C4-2B (cell line): ENCODE measurements around the gene CTSK.

Experiments
- H3K27ac ChIP-seq: fragments of 450-650 bp; 2 replicates; pipeline ENCODE4 v1.5.1; 2017
- CTCF ChIP-seq: fragments of 450-650 bp; conservative IDR thresholded peaks from 2 replicates; pipeline ENCODE4 v1.5.1; 2017; ENCODE audit warnings: mild to moderate bottlenecking
- ZFX ChIP-seq: fragments of 450-650 bp; IDR thresholded peaks from 2 replicates; pipeline ENCODE4 v1.6.1; 2017

CTSK gene

DNA sequence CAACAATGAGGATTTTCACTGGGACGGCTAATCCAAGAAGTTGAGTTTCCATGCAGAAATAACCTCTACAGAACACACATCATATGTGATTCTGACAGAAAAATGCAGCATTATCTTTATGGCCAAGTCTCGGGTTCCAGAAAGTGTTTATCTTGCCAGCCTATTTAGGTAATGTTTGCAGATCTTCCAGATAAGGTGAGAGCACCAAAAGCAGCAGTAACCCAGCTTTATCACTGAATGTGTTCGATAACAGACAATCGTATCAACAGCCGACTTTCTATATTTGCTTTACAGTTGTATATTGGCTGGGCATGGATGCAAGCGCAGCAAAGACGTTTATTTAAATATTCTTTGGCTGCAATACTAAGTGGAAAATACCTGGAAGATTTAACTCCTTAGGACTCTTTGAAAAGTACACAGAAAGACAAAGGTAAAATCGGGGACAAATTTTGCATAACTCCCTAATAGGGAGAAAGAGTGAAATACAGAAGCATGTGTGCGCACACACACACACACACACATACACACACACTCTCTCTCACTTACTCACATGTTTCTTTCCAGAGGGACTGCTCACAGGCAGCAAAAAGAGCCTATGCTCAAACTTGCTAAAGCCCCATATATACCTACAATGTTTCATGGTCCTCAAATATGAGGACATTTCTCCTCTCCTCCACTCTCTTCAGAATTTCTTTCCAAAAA is 3.0 kb upstream of the CTSK start:
- TF ChIP-seq ZFX (no peak), CTCF (no peak)
- H3K27ac ChIP-seq, result no peak overlapping the region; the same call in 1 of the 2 replicates

- TF ChIP-seq ZFX (no peak), CTCF (no peak)
- no peak overlapping the region for H3K27ac ChIP-seq
Observed at GRCh38 chr1:150809651-150810050, 1.6 kb upstream of the CTSK start.

GRCh38 chr1:150808846-150809245 is 786 bp upstream of the CTSK start:
- no peak overlapping the region for H3K27ac ChIP-seq
- TF ChIP-seq CTCF (no peak), ZFX (no peak)

DNA sequence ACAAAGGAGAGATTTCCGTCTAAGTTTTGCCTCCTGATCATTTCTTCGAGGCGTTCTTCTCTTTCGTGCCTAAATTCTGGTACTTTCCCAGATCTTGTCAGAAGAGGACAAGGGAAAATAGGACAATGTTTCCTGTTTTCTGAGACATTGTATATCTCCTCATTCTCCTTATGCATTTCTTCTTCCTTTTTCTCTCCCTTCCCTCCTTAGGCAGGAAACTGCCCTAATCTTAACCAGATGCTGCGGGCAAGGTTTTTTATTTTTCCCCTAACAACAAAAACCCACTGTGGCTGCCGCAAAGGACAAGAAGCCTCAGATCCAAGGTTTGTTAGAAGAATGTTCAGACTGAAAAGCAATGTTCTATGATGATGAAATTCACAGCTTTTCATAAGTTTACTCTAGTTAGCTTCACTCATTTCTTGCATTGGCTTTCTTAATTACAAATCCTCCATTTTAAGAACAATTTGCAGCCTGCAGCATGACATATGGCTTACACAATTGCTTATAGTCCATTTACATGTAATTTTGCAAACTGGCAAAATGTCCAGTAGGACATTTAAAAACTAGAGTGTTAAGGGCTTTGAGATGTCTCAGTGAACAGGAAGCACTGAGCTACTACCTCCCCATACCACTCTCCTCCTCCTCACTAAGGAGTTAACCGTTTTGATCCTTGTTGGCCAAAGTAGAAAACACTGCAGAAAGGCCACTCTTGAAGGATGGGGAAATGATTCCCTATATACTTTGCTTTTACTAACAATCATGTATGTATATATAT is 624 bp downstream of the CTSK start:
- TF ChIP-seq CTCF, result no peak
- no peak for TF ChIP-seq ZFX
- H3K27ac ChIP-seq, result no peak overlapping the region

DNA sequence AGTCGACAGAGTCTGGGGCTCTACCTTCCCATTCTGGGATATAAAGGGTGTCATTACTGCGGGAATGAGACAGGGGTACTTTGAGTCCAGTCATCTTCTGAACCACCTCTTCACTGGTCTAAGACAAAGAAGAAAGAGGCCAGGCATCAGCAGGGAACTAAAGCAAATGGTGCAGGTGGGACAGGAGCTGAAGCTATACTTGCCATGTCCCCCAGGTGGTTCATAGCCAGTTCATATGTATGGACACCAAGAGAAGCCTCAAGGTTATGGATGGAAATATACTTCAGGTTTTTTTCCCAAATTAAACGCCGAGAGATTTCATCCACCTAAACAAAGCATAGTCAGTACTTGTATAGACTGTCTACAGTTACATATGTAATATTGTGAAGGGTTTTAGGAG is 2.2 kb downstream of the CTSK start:
- TF ChIP-seq CTCF (no peak), ZFX (no peak)

DNA sequence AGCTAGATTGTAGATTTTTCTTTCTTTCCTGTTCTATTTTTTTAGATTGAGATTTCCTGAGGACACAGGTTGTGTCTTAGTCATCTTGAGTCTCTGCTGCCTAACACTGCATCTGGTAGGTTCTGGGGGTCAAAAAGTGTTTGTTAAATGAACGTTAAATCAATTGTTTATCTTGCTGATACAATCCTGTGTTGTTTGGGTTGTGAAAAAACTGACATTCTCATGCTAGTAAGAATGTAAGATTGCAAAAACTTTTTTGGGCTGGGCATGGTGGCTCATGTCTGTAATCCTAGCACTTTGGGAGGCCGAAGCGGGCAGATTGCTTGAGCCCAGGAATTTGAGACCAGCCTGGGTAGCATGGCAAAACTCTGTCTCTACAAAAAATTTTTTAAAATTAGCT is 3.4 kb downstream of the CTSK start:
- H3K27ac ChIP-seq, result no peak overlapping the region
- TF ChIP-seq ZFX (no peak), CTCF (no peak)

More for the DNA sequence above, 2.2 kb downstream of the CTSK start:
- H3K27ac ChIP-seq, result no peak overlapping the region

DNA sequence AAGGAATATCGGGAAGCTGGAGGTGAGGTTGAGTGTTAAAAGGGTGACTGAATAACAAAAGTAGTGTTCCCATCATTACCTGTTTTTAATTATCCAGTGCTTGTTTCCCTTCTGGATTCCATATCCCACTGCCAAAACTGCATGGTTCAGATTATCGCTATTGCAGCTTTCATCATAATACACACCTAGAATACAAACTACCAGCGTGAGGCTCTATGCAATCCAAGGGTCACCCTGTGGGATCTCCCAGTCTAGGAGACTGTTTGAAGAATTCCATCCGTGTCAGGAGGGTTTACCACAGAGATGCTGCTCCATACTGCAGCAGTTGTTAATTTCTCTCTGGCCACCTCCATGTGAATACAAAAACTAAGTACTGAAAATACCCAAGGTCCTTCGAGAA is 9.0 kb downstream of the CTSK start:
- no peak for TF ChIP-seq ZFX
- TF ChIP-seq CTCF, result no peak
- no peak overlapping the region for H3K27ac ChIP-seq
